Vagina (tissue), 2 donors: ENCODE results near the gene CLEC16A.

Source experiments
- CTCF ChIP-seq, 3 experiments: fragments of 450-650 bp in 2 of 3; fragments of 200-600 bp in 1 of 3; sonication (generic) in 1 of 3; IDR thresholded peaks; one replicate each; pipeline ENCODE4 v1.5.1; 2017 to 2019; ENCODE audit warnings: antibody characterized with exemption in 3 of 3, mild to moderate bottlenecking in 2 of 3, moderate library complexity in 2 of 3
- POLR2A ChIP-seq, 2 donors: fragments of 450-650 bp; IDR thresholded peaks; one replicate each; pipeline ENCODE4 v1.6.1; 2017; ENCODE audit warnings: antibody characterized with exemption in 2 of 2, mild to moderate bottlenecking in 2 of 2, moderate library complexity in 2 of 2
- POLR2AphosphoS5 ChIP-seq, 2 donors: sonication (generic); formaldehyde crosslinking; IDR thresholded peaks; one replicate each; pipeline ENCODE4 v1.9.0; 2017; ENCODE audit warnings: antibody characterized with exemption in 2 of 2, mild to moderate bottlenecking in 2 of 2, low read depth in 1 of 2; ENCODE audit not compliant: insufficient read depth in 1 of 2

- TF ChIP-seq POLR2A (IDR thresholded peaks at IDR 0.05) (no peak), CTCF (IDR thresholded peaks at IDR 0.05) (no peak), POLR2AphosphoS5 (IDR thresholded peaks at IDR 0.05; ENCODE audit: insufficient read depth in 1 of 2, low read depth in 1 of 2) (no peak)
These were observed 85.6 kb downstream of the CLEC16A start for GRCh38 chr16:11029948-11030347.
